Tibial nerve (tissue), 4 donors: ENCODE data around the gene VSIG8. TPM values are rescaled to one million over a fixed set of nuclear protein-coding genes. Genes with fewer than 3 reads are reported as not detected.
A peak's percentile ranks its signal among the peaks of the same experiment; 100 is the strongest.

Experiments used
- DNase-seq, 2 donors: peaks; one replicate each; pipeline ENCODE4 v3.0.0-alpha.2; 2019; ENCODE audit warnings: low spot score in 2 of 2
- H3K27ac ChIP-seq, 4 donors: fragments of 200-600 bp; sonication (generic) in 3 of 4; one replicate each; pipeline ENCODE4 v1.5.1; 2017 to 2019; ENCODE audit warnings: mild to moderate bottlenecking in 1 of 4
- H3K27me3 ChIP-seq, 2 donors: fragments of 200-600 bp; sonication (generic) in 1 of 2; one replicate each; pipeline versions ENCODE4 v1.5.1 to v1.6.0; 2017 to 2019
- H3K36me3 ChIP-seq, 3 donors: fragments of 200-600 bp; sonication (generic); one replicate each; pipeline ENCODE4 v1.5.1; 2018 to 2019
- H3K4me1 ChIP-seq, 4 donors: fragments of 200-600 bp; sonication (generic) in 3 of 4; one replicate each; pipeline ENCODE4 v1.5.1; 2017 to 2019
- H3K4me3 ChIP-seq, 4 donors: fragments of 200-600 bp; sonication (generic) in 3 of 4; one replicate each; pipeline ENCODE4 v1.5.1; 2017 to 2019; ENCODE audit warnings: mild to moderate bottlenecking in 1 of 4, moderate library complexity in 1 of 4
- H3K9me3 ChIP-seq, 4 donors: fragments of 200-600 bp; sonication (generic) in 3 of 4; one replicate each; pipeline ENCODE4 v1.5.1; 2017 to 2019
- CTCF ChIP-seq, 5 experiments: fragments of 200-600 bp in 3 of 5; fragments of 450-650 bp in 2 of 5; sonication (generic) in 3 of 5; IDR thresholded peaks; one replicate each; pipeline ENCODE4 v1.5.1; 2016 to 2019; ENCODE audit warnings: antibody characterized with exemption in 5 of 5, mild to moderate bottlenecking in 3 of 5, moderate library complexity in 2 of 5
- EP300 ChIP-seq, 2 donors: sonication (generic); formaldehyde crosslinking; IDR thresholded peaks; one replicate each; pipeline ENCODE4 v1.6.1; 2017; ENCODE audit warnings: antibody characterized with exemption in 2 of 2, mild to moderate bottlenecking in 1 of 2
- POLR2A ChIP-seq, 2 donors: fragments of 450-650 bp; IDR thresholded peaks; one replicate each; pipeline ENCODE4 v1.6.1; 2017; ENCODE audit warnings: antibody characterized with exemption in 2 of 2, mild to moderate bottlenecking in 2 of 2, moderate library complexity in 2 of 2
- whole genome bisulfite sequencing, 2 donors: methylation state at CpG; one replicate each; pipeline ENCODE4 v1.1.5; 2018; 5-methylcytosine and 5-hydroxymethylcytosine counted together
- total RNA-seq, 4 donors: library from RNA; depleted of rRNA; stranded (reverse); fragments of >200 nt; gene quantifications; one replicate each; pipeline ENCODE4 v1.1.0, GENCODE V29; 2016

The VSIG8 gene
- total RNA-seq, 4 donors from 2014 or later = 0.20 TPM; not detected in 3

GRCh38 chr1:159883134-159883533 is 20.7 kb upstream of the VSIG8 start:
- Histone ChIP-seq H3K4me3 (no peak overlapping the region), H3K9me3 (no peaks in the 10 kb centered on the region), H3K27me3 (no peaks in the 10 kb centered on the region), H3K36me3 (peaks cover 0 to 4% (median 0%) of the 10 kb centered on the region in 3 donors), H3K27ac (no peak overlapping the region), H3K4me1 (peaks cover 0 to 8% (median 0%) of the 10 kb centered on the region in 4 donors)
- DNase-seq = no peak
- 72 to 76% methylated on average over 3 to 4 of the region's 4 CpGs for WGBS, 2 donors
- TF ChIP-seq POLR2A (IDR thresholded peaks at IDR 0.05) = no peak

DNA sequence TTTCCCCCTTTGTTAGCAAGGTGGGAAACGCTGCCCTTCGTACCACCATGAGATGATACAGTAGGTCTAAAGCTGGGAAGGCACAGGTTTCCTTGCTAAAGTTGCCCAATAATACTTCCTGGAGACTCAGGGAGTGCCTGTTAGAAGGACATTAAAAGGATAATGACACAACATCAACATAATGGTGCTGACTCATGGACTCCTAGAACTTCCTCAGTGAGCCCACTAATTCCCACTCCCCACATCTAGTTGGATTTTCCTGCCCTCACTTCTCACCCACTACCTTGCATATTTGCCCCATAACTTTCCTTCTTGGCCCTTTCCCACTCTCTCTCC is 20.0 kb upstream of the VSIG8 start:
- 84 to 86% methylated on average over 2 of the region's 2 CpGs for WGBS, 2 donors
- peaks cover 0 to 4% (median 0%) of the 10 kb centered on the region in 3 donors for H3K36me3 ChIP-seq
- H3K27me3 ChIP-seq = no peaks in the 10 kb centered on the region
- no peak for DNase-seq
- H3K9me3 ChIP-seq = no peaks in the 10 kb centered on the region
- no peak overlapping the region for H3K27ac ChIP-seq
- TF ChIP-seq POLR2A (IDR thresholded peaks at IDR 0.05) (no peak), CTCF (IDR thresholded peaks at IDR 0.05) (no peak), EP300 (IDR thresholded peaks at IDR 0.05) (no peak)
- H3K4me1 ChIP-seq = peaks cover 0 to 8% (median 0%) of the 10 kb centered on the region in 4 donors
- H3K4me3 ChIP-seq = no peak overlapping the region

- WGBS, 2 donors = 74 to 79% methylated on average over 6 of the region's 6 CpGs
- TF ChIP-seq CTCF (IDR thresholded peaks at IDR 0.05) (no peak), EP300 (IDR thresholded peaks at IDR 0.05) (no peak), POLR2A (IDR thresholded peaks at IDR 0.05) (no peak)
- Histone ChIP-seq H3K9me3 (no peaks in the 10 kb centered on the region), H3K4me3 (no peak overlapping the region), H3K27me3 (no peaks in the 10 kb centered on the region), H3K27ac (no peak overlapping the region), H3K36me3 (peaks cover 0 to 4% (median 0%) of the 10 kb centered on the region in 3 donors), H3K4me1 (peaks cover 0 to 8% (median 0%) of the 10 kb centered on the region in 4 donors)
- DNase-seq = peak; percentile 20 to 26
These were observed 19.4 kb upstream of the VSIG8 start for GRCh38 chr1:159881622-159882526.

DNA sequence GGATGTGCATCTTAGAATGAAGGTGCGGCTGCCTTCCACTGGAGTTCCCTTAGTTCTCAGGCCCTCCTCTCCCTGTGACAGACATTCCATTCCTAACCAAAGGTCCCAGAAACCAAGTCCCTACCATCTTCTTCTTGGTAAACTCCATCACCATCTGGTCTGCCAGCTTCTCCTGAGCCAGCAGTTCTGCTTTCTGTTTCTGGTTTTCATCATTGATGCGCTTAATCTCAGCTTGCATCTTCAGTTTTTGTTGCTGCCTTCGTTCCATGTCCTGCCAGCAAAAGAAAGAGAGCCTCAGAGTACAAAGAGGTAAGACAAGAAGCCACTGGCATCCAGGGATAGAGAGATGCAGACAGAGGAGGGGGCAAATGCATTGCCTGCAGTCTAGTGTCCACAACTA is 18.0 kb upstream of the VSIG8 start:
- WGBS, 2 donors = 83% methylated on average over 3 of the region's 3 CpGs
- TF ChIP-seq POLR2A (IDR thresholded peaks at IDR 0.05) (no peak), CTCF (IDR thresholded peaks at IDR 0.05) (no peak), EP300 (IDR thresholded peaks at IDR 0.05) (no peak)
- H3K4me1 ChIP-seq = peaks cover 0 to 8% (median 0%) of the 10 kb centered on the region in 4 donors
- H3K9me3 ChIP-seq = no peaks in the 10 kb centered on the region
- peaks cover 0 to 4% (median 0%) of the 10 kb centered on the region in 3 donors for H3K36me3 ChIP-seq
- no peak for DNase-seq
- no peak overlapping the region for H3K4me3 ChIP-seq
- no peaks in the 10 kb centered on the region for H3K27me3 ChIP-seq
- H3K27ac ChIP-seq = no peak overlapping the region

DNA sequence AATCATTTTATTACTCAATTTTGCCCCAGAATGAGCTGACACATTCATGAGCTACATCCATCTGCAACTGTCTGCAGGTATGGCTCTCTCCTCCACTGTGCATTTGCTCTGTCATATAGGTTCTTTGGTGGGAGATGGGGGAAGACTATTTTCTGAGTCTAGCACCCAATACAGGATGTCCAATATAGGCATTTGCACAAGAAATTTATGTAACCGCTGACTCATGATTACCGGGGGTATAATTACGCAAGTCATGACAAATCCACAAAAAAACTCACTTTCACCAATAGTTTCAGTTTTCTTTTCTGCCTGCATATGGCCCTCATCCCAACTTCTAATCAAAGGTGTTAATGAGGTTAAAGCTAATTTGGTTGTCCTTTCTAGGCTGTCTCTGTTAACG is 17.5 kb upstream of the VSIG8 start:
- no peak for DNase-seq
- peaks cover 0 to 8% (median 0%) of the 10 kb centered on the region in 4 donors for H3K4me1 ChIP-seq
- peaks cover 0 to 4% (median 0%) of the 10 kb centered on the region in 3 donors for H3K36me3 ChIP-seq
- no peaks in the 10 kb centered on the region for H3K27me3 ChIP-seq
- peak in 1 of 2 donors; percentile 14 for TF ChIP-seq EP300 (IDR thresholded peaks at IDR 0.05)
- no peak for TF ChIP-seq CTCF (IDR thresholded peaks at IDR 0.05)
- H3K27ac ChIP-seq = no peak overlapping the region
- H3K4me3 ChIP-seq = no peak overlapping the region
- 80 to 83% methylated on average over 4 of the region's 4 CpGs for WGBS, 2 donors
- no peaks in the 10 kb centered on the region for H3K9me3 ChIP-seq
